GM18499 (cell line): ENCODE data around the gene BCAM.
"Not testable (repeated sequence)": the region's sequence is repeated elsewhere in the genome, so short reads cannot be mapped to it uniquely, and the experiment has no call there.

ENCODE experiments used
- ATAC-seq: cut with Tn5 transposase; IDR thresholded peaks from one replicate; pipeline ENCODE4 v1.9.1; 2021; ENCODE audit warnings: moderate number of reproducible peaks; ENCODE audit not compliant: insufficient read depth, unreplicated experiment

BCAM gene

DNA sequence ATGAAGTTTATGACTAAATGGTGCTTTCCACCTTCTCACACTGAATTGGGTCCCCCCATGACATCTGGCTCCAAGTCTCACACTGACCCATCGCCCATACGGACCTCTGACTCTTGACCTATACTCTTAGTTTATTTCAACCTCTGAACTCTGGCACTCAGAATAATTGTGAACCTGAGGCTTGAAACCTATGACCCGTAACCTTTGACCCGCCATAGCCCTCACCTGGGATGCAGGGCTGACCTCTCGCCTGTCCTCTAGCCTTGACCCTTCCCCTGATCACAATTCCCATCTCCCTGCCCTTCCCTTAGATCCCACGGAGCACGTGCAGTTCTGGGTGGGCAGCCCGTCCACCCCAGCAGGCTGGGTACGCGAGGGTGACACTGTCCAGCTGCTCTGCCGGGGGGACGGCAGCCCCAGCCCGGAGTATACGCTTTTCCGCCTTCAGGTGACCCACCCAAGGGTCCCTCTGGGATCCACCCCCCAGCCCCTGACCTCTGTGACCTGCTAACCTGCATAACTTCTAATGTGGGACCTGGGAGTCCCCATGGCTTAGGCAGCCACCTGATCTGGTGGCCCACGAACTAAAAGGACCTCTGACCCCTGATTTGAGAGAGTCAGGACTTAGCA is 5.1 kb downstream of the BCAM start:
- ATAC-seq: no peak

DNA sequence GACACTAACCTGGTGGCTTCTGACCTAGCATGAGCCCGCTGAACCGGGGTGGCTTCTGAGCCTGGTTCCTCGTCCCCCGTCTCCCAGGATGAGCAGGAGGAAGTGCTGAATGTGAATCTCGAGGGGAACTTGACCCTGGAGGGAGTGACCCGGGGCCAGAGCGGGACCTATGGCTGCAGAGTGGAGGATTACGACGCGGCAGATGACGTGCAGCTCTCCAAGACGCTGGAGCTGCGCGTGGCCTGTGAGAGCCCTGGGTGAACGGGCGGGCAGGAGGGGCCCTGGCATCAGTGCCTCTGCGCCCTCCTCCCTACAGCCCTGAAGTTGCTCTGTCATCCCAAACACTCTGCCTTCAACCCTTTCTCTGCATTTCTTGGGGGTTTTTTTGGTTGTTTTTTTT is 5.6 kb downstream of the BCAM start:
- ATAC-seq: no peak

DNA sequence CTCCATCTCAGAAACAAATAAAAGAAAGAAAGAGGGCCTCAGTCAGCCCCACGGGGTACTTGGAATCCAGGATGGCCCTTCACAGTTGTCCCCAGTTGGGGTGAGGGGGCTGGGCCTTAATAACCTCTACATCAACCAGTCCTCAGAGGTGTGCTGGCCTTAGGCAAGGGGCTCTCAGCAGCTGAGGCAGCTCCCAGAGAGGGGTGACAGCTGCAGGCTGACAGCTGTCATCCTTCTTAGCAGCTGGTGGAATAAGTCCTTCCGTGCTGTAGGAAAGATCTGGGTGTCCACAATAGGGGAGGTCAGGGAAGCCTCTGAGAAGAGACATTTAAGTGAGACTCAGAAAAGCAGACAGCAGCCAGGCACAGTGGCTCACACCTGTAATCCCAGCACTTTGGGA is 7.4 kb downstream of the BCAM start:
- no peak for ATAC-seq

- no peak for ATAC-seq
These were observed 9.0 kb downstream of the BCAM start for GRCh38 chr19:44817725-44818465.

- ATAC-seq: no peak
These were observed 9.6 kb downstream of the BCAM start for GRCh38 chr19:44818466-44819031.

- ATAC-seq: no peak
These were observed 10.4 kb downstream of the BCAM start for GRCh38 chr19:44819246-44819832.

GRCh38 chr19:44820648-44821609 is 12.0 kb downstream of the BCAM start:
- ATAC-seq: no peak

GRCh38 chr19:44822177-44822576 is 13.3 kb downstream of the BCAM start:
- ATAC-seq: no peak

DNA sequence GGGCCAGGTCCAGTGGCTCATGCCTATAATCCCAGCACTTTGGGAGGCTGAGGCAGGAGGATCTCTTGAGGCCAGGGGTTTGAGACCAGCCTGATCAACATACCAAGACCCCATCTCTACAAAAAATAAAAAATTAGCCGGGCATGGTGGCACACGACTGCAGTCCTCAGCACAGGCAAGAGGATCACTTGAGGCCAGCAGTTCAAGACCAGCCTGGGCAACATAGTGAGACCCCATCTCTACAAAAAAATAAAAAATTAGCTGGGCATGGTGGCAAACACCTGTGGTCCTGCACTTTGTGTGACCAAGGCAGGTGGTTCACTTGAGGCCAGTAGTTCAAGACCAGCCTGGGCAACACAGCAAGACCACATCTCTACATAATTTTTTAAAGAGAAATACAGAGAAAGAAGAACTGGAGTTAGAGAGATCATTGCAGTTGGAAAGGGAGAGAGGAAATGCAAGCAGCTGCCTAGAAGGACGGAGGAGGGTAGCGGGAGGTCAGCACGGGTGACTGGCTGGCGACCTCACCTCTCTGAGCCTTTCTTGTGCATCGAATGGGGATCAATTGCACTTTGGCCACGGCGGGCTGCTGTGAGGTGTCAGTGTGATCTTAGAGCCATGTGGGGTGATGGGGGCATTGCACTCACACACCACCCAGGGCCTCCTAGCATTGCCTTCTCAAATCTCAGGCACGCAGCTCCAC is 13.9 kb downstream of the BCAM start:
- ATAC-seq: no peak

DNA sequence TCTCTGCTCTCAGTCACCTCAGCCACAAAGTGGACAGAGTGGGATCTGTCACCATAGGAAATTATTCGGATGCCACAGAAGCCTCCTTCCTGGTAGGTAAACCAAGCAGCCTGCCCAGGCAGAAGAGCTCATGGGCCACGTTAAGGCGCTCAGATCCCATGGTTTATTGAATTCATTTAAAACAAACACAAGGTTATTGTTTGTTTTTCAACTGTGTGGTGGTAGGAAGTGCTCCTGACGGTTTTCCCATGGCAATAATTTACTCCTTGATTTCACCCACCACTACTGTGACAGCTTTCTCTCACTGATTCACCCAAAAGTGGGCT is 14.4 kb downstream of the BCAM start:
- ATAC-seq: no peak

GRCh38 chr19:44824761-44825160 is 15.9 kb downstream of the BCAM start:
- ATAC-seq: no peak

GRCh38 chr19:44832875-44833274 is 24.0 kb downstream of the BCAM start:
- ATAC-seq: not testable (repeated sequence)

DNA sequence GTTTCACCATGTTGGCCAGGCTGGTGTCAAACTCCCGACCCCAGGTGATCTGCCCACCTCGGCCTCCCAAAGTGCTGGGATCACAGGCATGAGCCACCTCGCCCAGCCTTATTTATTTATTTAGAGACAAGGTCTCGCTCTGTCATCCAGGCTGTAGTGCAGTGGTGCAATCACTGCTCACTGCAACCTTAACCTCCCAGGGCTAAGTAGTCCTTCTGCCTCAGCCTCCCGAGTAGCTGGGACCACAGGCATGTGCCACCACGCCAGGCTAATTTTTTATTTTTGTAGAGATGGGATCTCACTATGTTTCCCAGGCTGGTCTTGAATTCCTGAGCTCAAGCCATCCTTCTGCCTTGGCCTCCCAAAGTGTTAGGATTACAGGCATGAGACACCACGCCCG is 25.5 kb downstream of the BCAM start:
- not testable (repeated sequence) for ATAC-seq

DNA sequence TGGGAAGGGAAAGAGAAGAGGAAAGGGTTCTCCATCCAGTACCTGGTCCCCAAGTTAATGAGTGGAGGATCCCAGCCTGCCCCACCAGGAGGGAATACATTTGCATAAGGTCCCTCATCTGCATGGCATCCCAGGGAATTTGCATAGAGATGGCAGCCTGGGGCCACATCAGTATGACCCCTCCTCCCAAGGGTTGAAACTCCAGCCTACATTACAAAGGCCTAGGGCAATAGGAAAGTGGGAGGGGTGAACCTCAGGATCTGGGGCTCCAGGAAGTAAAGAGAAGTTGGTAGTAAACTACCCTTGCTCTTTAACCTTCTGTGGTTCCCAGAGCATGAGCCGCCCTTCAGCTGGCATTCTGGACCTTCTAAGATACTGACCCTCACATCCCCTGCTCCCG is 30.4 kb downstream of the BCAM start:
- no peak for ATAC-seq

- ATAC-seq: no peak
These were observed 31.9 kb downstream of the BCAM start for GRCh38 chr19:44840811-44841210.

DNA sequence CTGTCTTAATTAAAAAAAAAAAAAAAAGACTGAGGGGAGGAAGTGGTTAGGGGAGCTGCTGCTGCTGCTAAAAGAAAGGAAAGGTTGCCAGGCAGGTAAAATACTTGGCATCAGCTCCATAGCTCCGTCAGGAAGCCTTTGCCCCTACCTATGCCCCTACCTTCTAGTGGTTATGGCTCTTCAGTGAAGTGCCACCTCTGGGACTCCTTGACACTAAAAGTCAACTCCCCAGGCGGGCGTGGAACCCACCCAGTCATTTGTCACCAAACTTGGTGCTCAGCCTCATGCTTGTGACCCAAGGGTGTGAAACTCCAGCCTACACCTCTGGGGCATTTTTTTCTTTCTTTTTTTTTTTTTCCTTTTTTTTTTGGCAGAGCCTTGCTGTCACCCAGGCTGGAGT is 32.3 kb downstream of the BCAM start:
- no peak for ATAC-seq

DNA sequence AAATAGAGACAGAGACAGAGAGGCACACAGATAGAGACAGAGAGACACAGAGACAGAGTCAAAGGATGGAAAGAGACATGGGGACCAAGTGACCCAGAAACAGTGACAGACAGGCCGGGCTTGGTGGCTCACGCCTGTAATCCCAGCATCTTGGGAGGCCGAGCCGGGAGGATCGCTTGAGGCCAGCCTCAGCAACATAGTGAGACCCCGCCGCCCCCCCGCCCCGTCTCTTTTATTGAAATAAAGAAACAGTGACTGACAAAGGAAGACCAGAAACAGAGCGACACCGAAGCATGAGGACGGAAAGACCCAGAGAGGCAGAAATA is 36.3 kb downstream of the BCAM start:
- ATAC-seq: no peak

DNA sequence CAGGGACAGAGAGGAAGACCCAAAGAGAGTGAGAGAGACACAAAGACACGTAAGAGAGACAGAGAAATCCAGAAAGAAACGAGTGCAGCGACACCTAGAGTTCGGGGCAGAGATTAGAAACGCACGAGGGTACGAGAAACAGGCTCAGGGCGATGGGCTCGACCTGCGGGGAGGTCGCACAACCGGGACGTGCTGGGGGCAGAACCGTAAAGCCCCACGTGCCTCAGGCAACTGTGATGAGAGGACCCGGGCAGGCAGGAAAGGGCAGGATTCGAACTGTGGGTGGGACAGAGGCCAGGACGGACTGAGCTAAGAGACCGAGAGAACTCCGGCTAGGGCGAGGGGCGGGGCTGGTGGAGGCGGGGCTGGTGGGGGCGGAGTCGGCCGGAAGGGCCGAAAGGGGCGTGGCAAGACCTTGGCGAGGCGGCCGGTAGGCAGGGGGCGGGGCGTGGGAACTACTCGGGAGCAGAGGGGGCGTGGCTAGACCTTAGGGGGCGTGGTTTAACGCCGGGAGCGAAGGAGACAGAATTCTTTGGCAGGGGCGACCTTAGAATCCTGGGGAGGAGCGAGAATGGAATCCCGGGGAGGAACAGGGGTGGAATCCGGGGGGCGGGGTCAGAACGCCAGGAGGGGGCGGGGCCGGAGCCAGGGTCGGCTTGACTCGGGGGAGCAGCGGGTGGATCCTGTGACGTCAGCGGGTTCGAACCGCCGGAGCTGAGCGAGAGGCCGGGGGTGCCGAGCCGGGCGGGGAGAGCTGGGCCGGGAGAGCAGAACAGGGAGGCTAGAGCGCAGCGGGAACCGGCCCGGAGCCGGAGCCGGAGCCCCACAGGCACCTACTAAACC is 36.9 kb downstream of the BCAM start, which contains the start of gene NECTIN2:
TSS of gene NECTIN2 (plus strand) at position 686 of the 843 bp plus-strand sequence. CDS start 229 bp downstream, outside the sequence.
- ATAC-seq: no peak
